ENCODE measurements around the gene MTHFSD. TPM values are rescaled to one million over a fixed set of nuclear protein-coding genes. Genes with fewer than 3 reads are reported as not detected.

The MTHFSD gene
- total RNA-seq, 2 experiments from 2014 or later = 28.7 to 29.1 TPM

GRCh38 chr16:86520317-86521210 lies 34.5 kb downstream of the MTHFSD start:
- no peaks in the 10 kb centered on the region for H3K36me3 Mint-ChIP-seq (ENCODE audit: low read depth)
- H3K27me3 Mint-ChIP-seq = peaks cover 38% of the 10 kb centered on the region
- no peaks in the 10 kb centered on the region for H3K4me1 Mint-ChIP-seq
- CTCF ChIA-PET = interaction anchor here (0.6 to 1.2 kb wide), 3 partner anchors 9 to 558 kb away, joined by 3 to 4 read pairs (median 3); partner anchors contain the start of gene MTHFSD
- no peak for DNase-seq
- H3K9me3 Mint-ChIP-seq = no peaks in the 10 kb centered on the region
- H3K4me3 Mint-ChIP-seq = no peak overlapping the region
- POLR2A ChIA-PET = no interaction called here
- H3K27ac Mint-ChIP-seq = no peak overlapping the region

- peak; percentile 45 for DNase-seq
- Mint-ChIP-seq H3K36me3 (ENCODE audit: low read depth) (no peaks in the 10 kb centered on the region), H3K27me3 (peaks cover 43% of the 10 kb centered on the region), H3K9me3 (no peaks in the 10 kb centered on the region), H3K4me1 (no peaks in the 10 kb centered on the region), H3K27ac (no peak overlapping the region), H3K4me3 (no peak overlapping the region)
- POLR2A ChIA-PET = no interaction called here
- CTCF ChIA-PET = interaction anchor here (1.2 kb wide), 1 partner anchor 35 kb away, joined by 4 read pairs; the partner anchor contains the start of gene MTHFSD
Measured at GRCh38 chr16:86519649-86520316, 35.3 kb downstream of the MTHFSD start.

- Mint-ChIP-seq H3K4me1 (no peaks in the 10 kb centered on the region), H3K36me3 (ENCODE audit: low read depth) (no peaks in the 10 kb centered on the region), H3K4me3 (no peak overlapping the region), H3K27ac (peak overlapping the region; percentile 5), H3K9me3 (no peaks in the 10 kb centered on the region), H3K27me3 (peaks cover 50% of the 10 kb centered on the region)
- ChIA-PET CTCF (interaction anchor here (1.2 to 1.4 kb wide), 2 partner anchors 36 to 444 kb away, joined by 3 to 4 read pairs; partner anchors contain the start of gene MTHFSD), POLR2A (no interaction called here)
- no peak for DNase-seq
Measured at GRCh38 chr16:86519007-86519648, 35.9 kb downstream of the MTHFSD start.

GRCh38 chr16:86517652-86518258 lies 37.3 kb downstream of the MTHFSD start:
- peak; percentile 13 for DNase-seq
- Mint-ChIP-seq H3K9me3 (no peaks in the 10 kb centered on the region), H3K4me1 (no peaks in the 10 kb centered on the region), H3K36me3 (ENCODE audit: low read depth) (no peaks in the 10 kb centered on the region), H3K4me3 (no peak overlapping the region), H3K27me3 (peaks cover 63% of the 10 kb centered on the region), H3K27ac (no peak overlapping the region)
- ChIA-PET CTCF (interaction anchor here (0.6 to 1.9 kb wide), 7 partner anchors 9 to 443 kb away, joined by 3 to 7 read pairs (median 3); no protein-coding TSS in a partner anchor), POLR2A (no interaction called here)

DNA sequence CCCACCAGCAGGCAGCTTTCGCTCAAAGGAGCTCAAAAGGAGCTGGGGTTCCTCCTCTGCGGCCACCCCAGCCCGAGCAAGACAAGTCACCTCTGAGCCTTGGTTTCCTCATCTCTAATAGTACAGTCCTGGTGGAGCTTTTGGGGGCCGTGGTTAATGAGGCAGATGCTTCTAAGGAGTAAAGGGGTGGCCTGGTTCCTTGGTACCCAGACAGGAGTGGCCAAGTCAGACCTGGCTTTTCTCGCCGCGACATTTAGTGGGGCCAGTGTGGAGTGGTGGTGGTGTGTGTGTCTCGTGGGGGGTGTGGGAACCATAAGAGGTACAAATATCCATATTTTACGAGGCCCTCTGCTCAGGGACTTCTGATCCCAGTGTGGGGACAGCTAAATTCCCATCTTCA lies 38.0 kb downstream of the MTHFSD start:
- H3K36me3 Mint-ChIP-seq (ENCODE audit: low read depth) = no peaks in the 10 kb centered on the region

GRCh38 chr16:86516623-86517003 lies 38.4 kb downstream of the MTHFSD start:
- ChIA-PET POLR2A (no interaction called here), CTCF (interaction anchor here (1.5 to 1.9 kb wide), 2 partner anchors 10 to 39 kb away, joined by 4 to 7 read pairs; no protein-coding TSS in a partner anchor)
- H3K4me3 Mint-ChIP-seq = no peak overlapping the region
- no peak for DNase-seq
- H3K27ac Mint-ChIP-seq = peak overlapping the region; percentile 77
- no peaks in the 10 kb centered on the region for H3K36me3 Mint-ChIP-seq (ENCODE audit: low read depth)
- no peaks in the 10 kb centered on the region for H3K9me3 Mint-ChIP-seq
- H3K4me1 Mint-ChIP-seq = peaks cover under 1% of the 10 kb centered on the region
- peaks cover 68% of the 10 kb centered on the region for H3K27me3 Mint-ChIP-seq

More for the DNA sequence above, 38.0 kb downstream of the MTHFSD start:
- Mint-ChIP-seq H3K27me3 (peaks cover 66% of the 10 kb centered on the region), H3K4me1 (no peaks in the 10 kb centered on the region), H3K27ac (peak overlapping the region; percentile 77), H3K4me3 (no peak overlapping the region), H3K9me3 (no peaks in the 10 kb centered on the region)
- ChIA-PET POLR2A (no interaction called here), CTCF (interaction anchor here (0.6 to 1.9 kb wide), 4 partner anchors 9 to 40 kb away, joined by 3 to 7 read pairs (median 4); no protein-coding TSS in a partner anchor)
- no peak for DNase-seq

- H3K36me3 Mint-ChIP-seq (ENCODE audit: low read depth) = no peaks in the 10 kb centered on the region
- H3K9me3 Mint-ChIP-seq = no peaks in the 10 kb centered on the region
- DNase-seq = no peak
- no peak overlapping the region for H3K27ac Mint-ChIP-seq
- ChIA-PET CTCF (interaction anchor here (1.5 to 1.9 kb wide), 2 partner anchors 9 to 39 kb away, joined by 4 to 7 read pairs; no protein-coding TSS in a partner anchor), POLR2A (no interaction called here)
- peaks cover 71% of the 10 kb centered on the region for H3K27me3 Mint-ChIP-seq
- no peak overlapping the region for H3K4me3 Mint-ChIP-seq
- H3K4me1 Mint-ChIP-seq = peaks cover 1% of the 10 kb centered on the region
Measured at GRCh38 chr16:86515777-86516622, 39.0 kb downstream of the MTHFSD start.

GRCh38 chr16:86515413-86515776 lies 39.6 kb downstream of the MTHFSD start:
- Mint-ChIP-seq H3K27ac (no peak overlapping the region), H3K4me3 (no peak overlapping the region), H3K4me1 (peaks cover 3% of the 10 kb centered on the region), H3K9me3 (no peaks in the 10 kb centered on the region), H3K36me3 (ENCODE audit: low read depth) (no peaks in the 10 kb centered on the region), H3K27me3 (peaks cover 74% of the 10 kb centered on the region)
- DNase-seq = no peak
- ChIA-PET POLR2A (no interaction called here), CTCF (no interaction called here)

- POLR2A ChIA-PET = no interaction called here
- Mint-ChIP-seq H3K4me1 (peaks cover 3% of the 10 kb centered on the region), H3K9me3 (no peaks in the 10 kb centered on the region), H3K36me3 (ENCODE audit: low read depth) (no peaks in the 10 kb centered on the region), H3K4me3 (no peak overlapping the region), H3K27me3 (peaks cover 73% of the 10 kb centered on the region), H3K27ac (peak overlapping the region; percentile 46)
- DNase-seq = no peak
- CTCF ChIA-PET = no interaction called here
Measured at GRCh38 chr16:86514481-86515376, 40.3 kb downstream of the MTHFSD start.

- Mint-ChIP-seq H3K27ac (peak overlapping the region; percentile 42), H3K9me3 (no peaks in the 10 kb centered on the region), H3K4me3 (no peak overlapping the region), H3K36me3 (ENCODE audit: low read depth) (no peaks in the 10 kb centered on the region), H3K27me3 (peaks cover 70% of the 10 kb centered on the region), H3K4me1 (peaks cover 7% of the 10 kb centered on the region)
- no peak for DNase-seq
- ChIA-PET POLR2A (no interaction called here), CTCF (no interaction called here)
Measured at GRCh38 chr16:86513471-86514277, 41.4 kb downstream of the MTHFSD start.
